NCI-H345 (cell line): ENCODE data around the gene SLC49A3.

ENCODE experiments used
- DNase-seq: peaks from one replicate; lab custom pipeline; 2025; lab: John Stamatoyannopoulos, UW

Gene SLC49A3

GRCh38 chr4:632196-632790, 56.7 kb downstream of the SLC49A3 start:
- no peak for DNase-seq
